ENCODE measurements around the gene SEMA5B.

- TF ChIP-seq CTCF (conservative IDR thresholded peaks at IDR 0.05; ENCODE audit: low read depth, low read length) (no peak), BHLHE40 (IDR thresholded peaks at IDR 0.05; ENCODE audit: low read depth, low read length) (no peak), POLR2A (IDR thresholded peaks at IDR 0.05; ENCODE audit: low read depth, low read length) (no peak), MXI1 (IDR thresholded peaks at IDR 0.05; ENCODE audit: borderline replicate concordance, low read depth, low read length) (no peak), RCOR1 (IDR thresholded peaks at IDR 0.05; ENCODE audit: insufficient replicate concordance, low read length) (no peak), RFX5 (IDR thresholded peaks at IDR 0.05; ENCODE audit: low read depth, low read length) (no peak), MAZ (IDR thresholded peaks at IDR 0.05; ENCODE audit: borderline replicate concordance, low read depth, low read length) (no peak), MAFK (IDR thresholded peaks at IDR 0.05; ENCODE audit: low read depth, low read length) (no peak), CEBPB (IDR thresholded peaks at IDR 0.05; ENCODE audit: low read depth, low read length) (no peak), SMC3 (IDR thresholded peaks at IDR 0.05; ENCODE audit: low read depth, low read length) (no peak), CHD1 (IDR thresholded peaks at IDR 0.05; ENCODE audit: low read depth, low read length) (no peak), RAD21 (IDR thresholded peaks at IDR 0.05; ENCODE audit: low read length) (no peak)
Observed at GRCh38 chr3:122890077-122890719, 137.4 kb downstream of the SEMA5B start.

Data from IMR-90 (cell line).